SK-N-SH (cell line): ENCODE results near the gene ARHGEF4.

Experiments used
- CTCF ChIP-seq: fragments of 200-600 bp; sonication (generic); IDR thresholded peaks from 2 replicates; pipeline ENCODE4 v1.6.1; 2017; ENCODE audit warnings: antibody characterized with exemption, mild to moderate bottlenecking, moderate library complexity
- EP300 ChIP-seq, 2 experiments: IDR thresholded peaks; 2 replicates each; pipeline versions ENCODE4 v1.4.0 to v1.6.1; 2012; ENCODE audit warnings: borderline replicate concordance in 1 of 2, low read depth in 1 of 2, low read length in 1 of 2
- EZH2phosphoT487 ChIP-seq: fragments of 200-600 bp; sonication (generic); IDR thresholded peaks from 2 replicates; pipeline ENCODE4 v1.6.1; 2017; ENCODE audit warnings: low read depth, mixed run types, mild to moderate bottlenecking, antibody characterized with exemption, moderate library complexity, borderline replicate concordance
- FOXJ3 ChIP-seq: sonication (generic); formaldehyde crosslinking; IDR thresholded peaks from 2 replicates; pipeline ENCODE4 v1.5.1; 2020; ENCODE audit warnings: mild to moderate bottlenecking, missing genetic modification reagents
- JUND ChIP-seq: IDR thresholded peaks from 2 replicates; pipeline ENCODE4 v1.4.0; 2012
- MXI1 ChIP-seq: IDR thresholded peaks from 2 replicates; pipeline ENCODE4 v1.6.1; 2012; ENCODE audit warnings: mild to moderate bottlenecking, low read depth, low read length, improper control_type of control experiment
- PBX3 ChIP-seq: IDR thresholded peaks from 2 replicates; pipeline ENCODE4; 2012
- RAD21 ChIP-seq: IDR thresholded peaks from 2 replicates; pipeline ENCODE4 v1.6.1; 2012; ENCODE audit warnings: mild to moderate bottlenecking, low read length
- RXRA ChIP-seq: IDR thresholded peaks from 2 replicates; pipeline ENCODE4 v1.4.0; 2012; ENCODE audit warnings: low read depth, mild to moderate bottlenecking, borderline replicate concordance
- SIN3A ChIP-seq: IDR thresholded peaks from 2 replicates; pipeline ENCODE4 v1.6.1; 2012; ENCODE audit warnings: low read depth, mild to moderate bottlenecking, low read length, moderate library complexity, borderline replicate concordance
- YY1 ChIP-seq: IDR thresholded peaks from 2 replicates; pipeline ENCODE4 v1.4.0; 2012; ENCODE audit warnings: low read depth, mild to moderate bottlenecking
- ZBTB33 ChIP-seq: IDR thresholded peaks from 2 replicates; pipeline ENCODE4 v1.4.0; 2012; ENCODE audit warnings: low read depth, borderline replicate concordance
- TF ChIP-seq, protein P1 (sequence below): IDR thresholded peaks from 2 replicates; pipeline ENCODE4 v1.4.0; 2012; ENCODE audit warnings: low read depth, borderline replicate concordance
- TF ChIP-seq, protein P2 (sequence below): fragments of 150-350 bp; IDR thresholded peaks from 2 replicates; pipeline ENCODE4 v1.6.1; 2016; ENCODE audit warnings: mild to moderate bottlenecking, low read depth, low read length

GRCh38 chr2:131046028-131046917 is 209.6 kb downstream of the ARHGEF4 start:
- TF ChIP-seq, protein P1, sequence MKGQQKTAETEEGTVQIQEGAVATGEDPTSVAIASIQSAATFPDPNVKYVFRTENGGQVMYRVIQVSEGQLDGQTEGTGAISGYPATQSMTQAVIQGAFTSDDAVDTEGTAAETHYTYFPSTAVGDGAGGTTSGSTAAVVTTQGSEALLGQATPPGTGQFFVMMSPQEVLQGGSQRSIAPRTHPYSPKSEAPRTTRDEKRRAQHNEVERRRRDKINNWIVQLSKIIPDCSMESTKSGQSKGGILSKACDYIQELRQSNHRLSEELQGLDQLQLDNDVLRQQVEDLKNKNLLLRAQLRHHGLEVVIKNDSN = no peak
- TF ChIP-seq RAD21 = no peak
- no peak for TF ChIP-seq CTCF
- no peak for TF ChIP-seq EP300 (IDR thresholded peaks at IDR 0.05; ENCODE audit: borderline replicate concordance in 1 of 2, low read depth in 1 of 2, low read length in 1 of 2)
- no peak for TF ChIP-seq EZH2phosphoT487
- no peak for TF ChIP-seq SIN3A
- TF ChIP-seq RXRA = no peak
- no peak for TF ChIP-seq FOXJ3 (CRISPR knock-in tag)
- no peak for TF ChIP-seq YY1
- no peak for TF ChIP-seq ZBTB33
- TF ChIP-seq JUND = no peak
- no peak for TF ChIP-seq PBX3
- TF ChIP-seq, protein P2, sequence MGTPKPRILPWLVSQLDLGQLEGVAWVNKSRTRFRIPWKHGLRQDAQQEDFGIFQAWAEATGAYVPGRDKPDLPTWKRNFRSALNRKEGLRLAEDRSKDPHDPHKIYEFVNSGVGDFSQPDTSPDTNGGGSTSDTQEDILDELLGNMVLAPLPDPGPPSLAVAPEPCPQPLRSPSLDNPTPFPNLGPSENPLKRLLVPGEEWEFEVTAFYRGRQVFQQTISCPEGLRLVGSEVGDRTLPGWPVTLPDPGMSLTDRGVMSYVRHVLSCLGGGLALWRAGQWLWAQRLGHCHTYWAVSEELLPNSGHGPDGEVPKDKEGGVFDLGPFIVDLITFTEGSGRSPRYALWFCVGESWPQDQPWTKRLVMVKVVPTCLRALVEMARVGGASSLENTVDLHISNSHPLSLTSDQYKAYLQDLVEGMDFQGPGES = no peak
- no peak for TF ChIP-seq MXI1
